Stimulated activated CD4-positive, alpha-beta T cell treated with anti-CD3 and anti-CD28 coated beads, Interleukin-4, amount 100 ng/mL, for 24 hours (primary cell): Measurements from ENCODE around the gene ELF3.
"Not testable (repeated sequence)": the region's sequence is repeated elsewhere in the genome, so short reads cannot be mapped to it uniquely, and the experiment has no call there.

Experiments
- DNase-seq: peaks from one replicate; pipeline ENCODE4 v3.0.0-alpha.2; 2020

Gene ELF3

DNA sequence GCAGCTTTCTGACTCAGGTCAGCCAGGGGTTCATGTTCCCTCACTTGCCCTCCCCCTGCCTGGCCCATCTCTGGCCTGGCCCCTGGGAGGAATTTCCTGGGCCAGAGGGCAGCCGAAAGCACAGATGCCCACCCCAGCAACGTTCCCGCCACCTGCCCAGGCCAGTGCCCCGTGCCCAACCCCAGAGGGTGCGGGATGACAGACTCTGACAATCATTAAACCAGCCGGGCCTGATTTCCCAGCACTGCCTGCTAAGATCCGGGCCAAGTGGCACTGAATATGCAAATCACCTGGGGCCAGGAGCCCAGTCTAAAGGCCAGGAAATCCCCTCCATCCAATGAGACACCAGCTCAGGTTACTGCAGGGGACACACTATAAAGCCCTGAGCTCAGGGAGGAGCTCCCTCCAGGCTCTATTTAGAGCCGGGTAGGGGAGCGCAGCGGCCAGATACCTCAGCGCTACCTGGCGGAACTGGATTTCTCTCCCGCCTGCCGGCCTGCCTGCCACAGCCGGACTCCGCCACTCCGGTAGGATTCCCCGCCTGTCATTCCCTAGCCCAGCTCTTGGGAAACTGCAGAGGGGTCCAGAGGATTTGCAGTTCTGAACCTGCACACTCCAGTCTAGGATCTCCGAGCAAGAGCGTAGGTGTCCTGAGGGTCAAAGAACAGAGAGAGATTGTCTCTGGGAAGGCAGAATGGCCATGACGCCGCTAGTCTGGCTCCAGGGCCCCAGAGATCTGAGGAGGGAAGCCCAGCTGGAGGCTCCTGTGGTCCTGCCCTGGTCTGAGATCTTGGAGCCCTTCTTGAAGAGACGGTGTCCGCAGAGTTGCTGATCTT lies at the start of gene ELF3:
Gene ELF3, plus strand, starts transcription at position 408 of the 836 bp plus-strand sequence. CDS start 550 bp downstream, outside the sequence.
- DNase-seq: no peak

DNA sequence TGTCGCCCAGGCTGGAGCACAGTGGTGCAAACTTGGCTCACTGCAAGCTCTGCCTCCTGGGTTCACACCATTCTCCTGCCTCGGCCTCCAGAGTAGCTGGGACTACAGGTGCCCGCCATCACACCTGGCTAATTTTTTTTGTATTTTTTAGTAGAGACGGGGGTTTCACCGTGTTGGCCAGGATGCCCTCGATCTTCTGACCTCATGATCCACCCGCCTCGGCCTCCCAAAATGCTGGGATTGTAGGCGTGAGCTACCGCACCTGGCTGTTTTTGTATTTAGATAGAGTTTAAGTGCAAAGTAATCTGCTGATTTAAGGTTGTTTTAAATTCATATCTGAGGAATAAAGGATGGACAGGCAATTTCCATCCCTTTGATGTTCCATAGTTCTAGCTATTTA lies 48.0 kb upstream of the ELF3 start:
- DNase-seq: not testable (repeated sequence)

DNA sequence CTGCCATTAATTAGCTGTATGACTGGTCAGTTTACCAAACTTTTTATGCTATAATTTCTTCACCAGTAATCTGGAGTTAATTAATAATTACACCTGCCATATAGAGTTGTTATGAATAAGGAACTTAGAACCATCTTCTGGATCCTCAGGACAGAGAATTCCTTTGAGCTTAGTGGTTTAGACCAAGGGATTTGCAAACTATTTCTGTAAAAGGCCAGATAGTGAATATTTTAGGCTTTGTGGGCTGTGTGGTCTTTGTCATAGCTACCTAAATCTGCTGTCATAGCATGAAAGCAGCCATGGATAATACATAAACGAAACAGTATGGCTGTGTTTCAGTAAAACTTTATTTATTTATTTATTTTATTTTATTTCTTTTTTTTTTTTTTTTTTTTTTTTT lies 46.1 kb upstream of the ELF3 start:
- no peak for DNase-seq

DNA sequence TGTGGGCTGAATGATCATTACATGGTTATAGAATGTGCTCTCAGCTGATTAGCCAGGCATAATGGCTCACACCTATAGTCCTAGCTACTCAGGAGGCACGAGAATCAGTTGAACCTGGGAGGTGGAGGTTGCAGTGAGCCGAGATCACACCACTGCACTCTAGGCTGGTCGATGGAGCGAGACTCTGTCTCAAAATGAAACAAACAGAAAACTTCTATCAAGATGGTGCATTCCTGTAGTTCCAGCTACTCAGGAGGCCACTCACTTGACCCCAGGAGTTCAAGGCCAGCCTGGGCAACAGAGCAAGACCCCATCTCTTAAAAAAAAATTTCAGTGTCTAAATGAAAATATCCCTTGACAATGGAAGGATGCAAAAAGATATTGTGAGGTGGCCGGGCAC lies 44.2 kb upstream of the ELF3 start:
- DNase-seq: no peak

DNA sequence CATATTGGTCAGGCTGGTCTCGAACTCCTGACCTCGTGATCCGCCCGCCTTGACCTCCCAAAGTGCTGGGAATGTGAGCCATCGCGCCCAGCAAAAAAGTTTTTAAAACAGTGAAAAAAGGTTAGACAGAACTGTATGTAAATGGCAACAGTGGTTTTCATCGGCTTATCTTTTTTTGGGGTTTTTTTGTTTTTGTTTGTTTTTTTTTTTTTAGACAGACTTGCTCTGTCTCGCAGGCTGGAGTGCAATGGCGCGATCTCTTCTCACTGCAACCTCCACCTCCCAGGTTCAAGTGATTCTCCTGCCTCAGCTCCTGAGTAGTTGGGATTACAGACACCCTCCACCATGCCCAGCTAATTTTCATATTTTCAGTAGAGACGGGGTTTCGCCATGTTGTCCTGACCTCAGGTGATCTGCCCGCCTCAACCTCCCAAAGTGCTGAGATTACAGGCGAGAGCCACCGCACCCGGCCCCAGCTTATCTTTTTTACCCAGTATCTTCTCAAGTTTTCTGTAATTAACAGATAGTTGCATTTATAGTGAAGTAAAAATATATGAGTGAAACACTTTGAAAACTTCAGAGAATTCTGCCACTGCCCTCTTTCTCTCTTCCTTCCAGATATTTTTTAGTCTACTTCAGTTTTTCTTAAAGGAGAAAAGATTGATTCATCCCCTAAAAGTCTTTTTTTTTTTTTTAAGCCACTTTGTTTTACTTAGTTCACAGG lies 42.0 kb upstream of the ELF3 start:
- no peak for DNase-seq

DNA sequence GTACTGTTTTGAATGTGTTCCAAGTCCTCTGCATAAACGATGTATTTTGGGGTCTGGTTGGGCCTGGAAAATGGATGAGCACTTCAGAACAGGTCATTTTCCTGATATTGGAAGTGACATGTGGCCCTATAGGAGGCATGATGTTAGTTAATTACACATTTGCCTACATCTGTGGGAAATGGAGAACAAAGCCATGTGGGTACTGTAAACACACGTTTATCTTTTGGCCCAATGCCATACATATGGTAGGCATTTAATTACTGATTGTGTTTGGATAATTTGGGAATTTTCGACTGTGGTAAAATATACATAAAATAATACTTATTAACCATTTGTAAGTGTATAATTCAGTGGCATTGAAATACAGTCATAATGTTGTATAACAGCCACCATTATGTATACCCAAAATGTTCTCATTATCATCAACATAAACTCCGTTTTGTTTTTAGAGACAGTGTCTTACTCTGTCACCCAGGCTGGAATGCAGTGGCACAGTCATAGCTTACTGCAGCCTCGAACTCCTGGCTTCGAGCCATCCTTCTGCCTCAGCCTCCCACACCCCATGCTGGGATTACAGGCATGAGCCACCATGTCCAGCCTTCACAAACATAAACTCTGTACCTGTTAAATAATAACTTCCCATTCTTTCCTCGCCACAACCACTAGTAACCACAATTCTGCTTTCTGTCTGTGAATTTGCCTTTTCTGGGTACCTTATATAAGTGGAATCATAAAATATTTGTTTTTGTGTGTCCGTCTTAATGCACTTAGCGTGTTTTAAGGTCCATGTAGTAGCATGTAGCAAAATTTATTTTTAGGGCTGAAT lies 39.8 kb upstream of the ELF3 start:
- DNase-seq: no peak

DNA sequence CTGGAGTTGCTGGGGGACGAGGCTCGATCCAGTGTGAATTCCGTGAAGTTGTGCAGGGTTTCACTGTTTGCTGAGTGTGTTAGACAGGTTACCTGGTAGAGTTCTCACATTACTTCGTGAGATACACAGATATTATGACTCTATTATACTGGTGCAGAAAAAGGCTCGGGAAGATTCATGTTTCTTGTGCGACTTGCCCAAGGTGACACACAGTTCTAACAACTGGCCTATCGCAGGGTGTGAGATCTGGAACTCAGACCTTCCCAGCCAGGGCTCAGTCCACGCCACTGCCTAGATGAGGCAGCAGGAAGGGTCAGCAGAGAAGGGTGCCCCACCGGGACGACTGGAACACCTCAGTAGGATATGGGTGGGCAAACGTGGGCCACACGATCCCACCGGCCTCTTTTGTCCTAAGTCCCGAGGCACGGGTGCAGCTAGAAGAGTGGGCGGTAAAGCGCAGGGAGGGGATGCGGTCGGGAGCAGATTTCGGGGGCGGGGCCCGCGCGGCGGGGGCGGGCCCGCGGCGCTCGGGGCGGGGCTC lies 28.2 kb upstream of the ELF3 start:
- peak; percentile 64 for DNase-seq

DNA sequence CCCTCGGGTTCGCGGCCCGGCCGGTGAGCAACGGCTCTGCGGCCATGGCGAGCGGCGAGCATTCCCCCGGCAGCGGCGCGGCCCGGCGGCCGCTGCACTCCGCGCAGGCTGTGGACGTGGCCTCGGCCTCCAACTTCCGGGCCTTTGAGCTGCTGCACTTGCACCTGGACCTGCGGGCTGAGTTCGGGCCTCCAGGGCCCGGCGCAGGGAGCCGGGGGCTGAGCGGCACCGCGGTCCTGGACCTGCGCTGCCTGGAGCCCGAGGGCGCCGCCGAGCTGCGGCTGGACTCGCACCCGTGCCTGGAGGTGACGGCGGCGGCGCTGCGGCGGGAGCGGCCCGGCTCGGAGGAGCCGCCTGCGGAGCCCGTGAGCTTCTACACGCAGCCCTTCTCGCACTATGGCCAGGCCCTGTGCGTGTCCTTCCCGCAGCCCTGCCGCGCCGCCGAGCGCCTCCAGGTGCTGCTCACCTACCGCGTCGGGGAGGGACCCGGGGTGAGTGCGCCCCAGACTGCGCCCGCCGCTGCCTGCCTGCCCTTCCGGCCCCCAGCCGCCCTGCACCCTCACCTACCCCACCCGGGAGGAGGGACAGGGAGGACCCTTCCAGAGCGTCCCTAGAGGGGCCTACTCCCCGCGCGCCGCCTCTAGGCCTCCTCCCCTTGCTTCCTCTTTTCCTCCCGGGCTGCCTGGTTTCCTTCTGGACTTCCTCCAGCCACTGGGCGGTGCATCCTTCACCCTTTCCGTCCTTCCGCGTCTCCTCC lies 27.6 kb upstream of the ELF3 start, which contains the start of gene RNPEP:
Gene RNPEP, plus strand, starts transcription at position 26 of the 757 bp plus-strand sequence. Its CDS starts 19 bp downstream, at position 45.
- peak; percentile 46 for DNase-seq

DNA sequence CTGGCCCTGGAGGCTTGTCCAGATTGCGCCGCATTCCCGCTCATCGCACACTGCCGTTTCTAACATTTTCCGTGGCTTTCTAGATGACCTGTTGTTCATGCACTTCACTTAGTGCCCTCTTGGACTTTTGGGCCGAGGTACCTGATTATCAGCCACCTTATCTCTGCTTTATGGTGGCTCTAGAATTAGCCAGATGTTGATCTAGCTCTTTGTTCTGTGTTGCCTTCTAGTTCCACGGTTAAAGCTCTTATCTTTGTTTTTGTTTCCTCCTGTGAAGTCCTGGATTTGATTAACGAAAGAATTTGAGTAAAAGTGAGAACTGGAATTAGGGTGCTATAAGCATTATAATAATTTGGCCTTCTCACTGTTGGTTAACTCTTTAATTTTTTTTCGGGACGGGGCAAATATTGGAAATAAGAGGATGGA lies 27.0 kb upstream of the ELF3 start:
- DNase-seq: no peak

DNA sequence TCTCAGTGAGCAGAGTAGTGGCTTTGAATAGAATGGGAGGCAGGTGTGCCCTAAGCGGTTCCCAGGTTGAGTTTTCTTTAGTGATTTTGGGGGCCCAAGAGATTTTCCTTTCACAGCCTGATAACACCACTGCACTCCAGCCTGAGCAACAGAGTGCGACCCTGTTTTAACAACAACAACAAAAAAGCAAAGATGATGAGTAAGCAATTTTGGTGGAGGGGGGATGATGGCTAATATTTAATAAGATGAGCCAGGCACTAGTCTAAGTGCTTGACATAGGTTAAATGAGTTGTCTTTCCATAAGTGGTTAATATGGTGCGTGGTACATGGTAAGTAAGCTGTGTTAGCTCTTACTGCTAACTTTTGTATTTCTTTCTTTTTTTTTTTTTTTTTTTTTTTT lies 25.9 kb upstream of the ELF3 start:
- no peak for DNase-seq

DNA sequence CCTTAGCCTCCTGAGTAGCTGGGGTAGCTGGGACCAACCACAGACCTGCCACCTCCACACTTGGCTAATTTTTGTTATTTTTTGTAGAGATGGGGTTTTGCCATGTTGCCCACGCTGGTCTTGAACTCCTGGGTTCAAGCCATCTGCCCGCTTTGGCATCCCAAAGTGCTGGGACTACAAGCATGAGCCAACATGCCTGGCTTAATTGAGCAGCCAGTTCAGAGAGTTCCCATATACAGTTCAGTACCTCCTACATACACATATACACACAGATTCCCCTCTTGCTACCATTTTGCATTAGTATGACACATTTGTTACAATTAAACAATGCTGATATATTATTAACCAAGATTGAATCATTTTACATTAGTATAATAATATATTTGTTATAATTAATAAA lies 25.0 kb upstream of the ELF3 start:
- no peak for DNase-seq

DNA sequence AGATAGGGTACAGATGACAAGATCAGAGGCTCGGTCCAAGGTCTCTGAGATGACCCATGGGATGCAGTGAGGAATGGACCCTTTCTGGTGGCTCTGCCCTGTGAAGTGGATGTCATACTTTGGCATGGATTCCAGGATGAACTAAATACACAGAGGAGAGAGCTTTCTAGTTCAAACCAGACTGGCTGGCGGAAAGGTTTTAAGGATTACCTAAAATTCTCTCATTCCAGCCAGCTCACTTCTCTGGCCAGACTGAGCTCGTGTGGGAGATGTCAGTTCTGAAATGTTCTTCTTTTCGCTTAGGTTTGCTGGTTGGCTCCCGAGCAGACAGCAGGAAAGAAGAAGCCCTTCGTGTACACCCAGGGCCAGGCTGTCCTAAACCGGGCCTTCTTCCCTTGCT lies 21.8 kb upstream of the ELF3 start:
- DNase-seq: no peak

DNA sequence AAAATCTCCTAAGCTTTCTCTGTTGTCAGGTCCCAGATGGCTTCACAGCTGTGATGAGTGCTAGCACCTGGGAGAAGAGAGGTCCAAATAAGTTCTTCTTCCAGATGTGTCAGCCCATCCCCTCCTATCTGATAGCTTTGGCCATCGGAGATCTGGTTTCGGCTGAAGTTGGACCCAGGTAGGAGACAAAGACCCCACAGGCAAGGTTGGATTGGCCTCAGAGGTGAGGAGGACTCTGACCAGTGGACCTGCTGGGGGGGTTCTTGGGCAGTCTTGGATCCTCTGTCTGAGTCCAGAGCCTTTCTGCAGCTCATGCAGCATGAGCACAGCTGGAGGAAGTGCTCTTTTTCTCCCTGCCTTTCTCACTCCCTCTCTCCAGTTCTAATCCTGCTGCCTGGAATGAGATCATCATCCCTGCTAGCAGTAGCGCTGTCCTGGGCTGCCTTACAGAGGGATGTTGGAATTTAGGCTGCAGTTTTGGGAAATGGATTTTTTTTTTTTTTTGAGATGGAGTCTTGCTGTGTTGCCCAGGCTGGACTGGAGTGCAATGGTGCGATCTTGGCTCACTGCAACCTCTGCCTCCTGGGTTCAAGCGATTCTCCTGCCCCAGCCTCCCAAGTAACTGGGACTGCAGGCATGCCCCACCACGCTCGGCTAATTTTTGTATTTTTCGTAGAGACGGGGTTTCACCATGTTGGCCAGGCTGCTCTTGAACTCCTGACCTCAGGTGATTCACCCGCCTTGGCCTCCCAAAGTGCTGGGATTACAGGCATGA lies 20.8 kb upstream of the ELF3 start:
- no peak for DNase-seq

DNA sequence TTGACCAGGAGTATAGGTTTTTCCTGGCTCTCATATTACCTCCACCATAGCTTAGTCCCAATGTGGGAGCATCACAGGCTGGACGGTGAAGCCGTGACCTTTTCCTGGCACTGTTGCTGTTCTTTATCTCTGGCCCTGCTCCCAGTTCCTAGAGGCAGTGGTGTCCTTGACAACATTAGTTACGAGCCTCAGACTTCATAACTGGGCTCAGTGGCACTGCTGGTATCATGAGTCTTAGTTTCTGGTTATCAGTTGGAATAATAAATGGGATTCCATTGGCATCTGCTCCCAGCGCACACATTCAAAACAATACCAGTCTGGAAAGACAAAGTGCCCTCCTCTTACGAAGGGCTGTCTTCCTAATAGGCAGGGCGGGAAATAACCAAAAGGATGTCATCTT lies 20.0 kb upstream of the ELF3 start:
- no peak for DNase-seq

DNA sequence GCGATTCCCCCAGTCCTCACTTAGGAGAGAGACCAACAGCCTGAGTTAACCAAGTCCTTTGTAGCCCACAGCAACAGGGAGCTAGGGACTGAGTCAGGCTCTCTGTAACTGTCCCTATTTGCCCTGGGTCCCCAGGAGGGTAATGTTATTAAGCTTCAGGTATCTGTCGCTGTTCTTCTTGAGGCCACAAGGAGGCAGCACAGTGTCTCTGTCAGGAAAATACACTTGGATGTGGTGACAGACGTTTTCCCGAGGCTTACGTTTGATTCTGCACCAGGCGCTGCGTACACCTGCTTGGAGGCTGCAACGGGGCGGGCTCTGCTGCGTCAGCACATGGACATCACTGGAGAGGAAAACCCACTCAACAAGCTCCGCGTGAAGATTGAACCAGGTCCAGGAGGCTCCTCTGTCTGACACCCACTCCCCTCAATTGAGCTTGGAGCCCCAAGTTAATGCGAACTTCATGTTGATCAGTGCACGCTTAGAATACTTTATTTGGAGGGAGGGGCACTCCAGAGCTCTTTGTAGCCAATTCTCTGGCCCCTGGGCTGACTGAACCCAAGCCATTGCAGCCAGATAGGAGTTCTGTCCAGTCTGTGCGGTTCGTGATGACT lies 10.7 kb upstream of the ELF3 start:
- peak; percentile 12 for DNase-seq

DNA sequence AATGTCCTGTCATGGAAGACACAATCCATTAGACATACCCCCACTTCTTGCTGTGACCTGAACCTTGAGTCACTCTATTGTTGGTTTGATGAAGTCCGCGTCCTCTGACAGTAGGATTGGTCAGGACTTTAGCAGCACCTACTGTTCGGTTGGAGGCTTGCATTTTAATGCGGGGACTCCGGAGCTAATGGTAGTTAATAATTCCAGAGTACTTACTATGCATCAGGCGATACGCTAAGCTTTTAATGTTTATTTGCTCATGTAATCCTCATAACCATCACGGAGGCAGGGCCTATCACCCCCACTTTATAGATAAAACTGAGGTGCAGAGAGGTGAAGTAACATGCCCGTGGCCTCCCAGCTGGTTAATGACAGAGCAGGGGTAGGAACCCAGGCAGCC lies 7.9 kb upstream of the ELF3 start:
- no peak for DNase-seq

DNA sequence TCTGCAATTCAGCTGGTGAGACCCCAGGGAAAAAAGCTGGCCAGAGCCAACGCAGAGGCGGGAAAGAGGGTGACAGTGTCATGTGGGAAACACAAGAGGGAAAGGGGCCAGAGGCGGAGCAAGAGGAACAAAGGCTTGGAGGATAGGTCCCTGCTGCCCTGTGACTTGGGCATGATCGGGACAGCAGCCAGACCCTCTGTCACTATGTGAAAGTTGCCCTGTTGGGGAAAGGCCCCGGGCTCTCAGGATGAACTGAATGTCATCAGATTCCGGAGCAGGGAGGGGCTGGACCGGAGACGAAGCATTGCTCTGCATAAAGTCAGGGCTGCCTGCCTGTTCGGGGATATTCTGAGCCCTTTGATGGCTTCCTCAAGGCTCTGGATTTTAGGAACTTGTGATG lies 5.7 kb upstream of the ELF3 start:
- DNase-seq: no peak

DNA sequence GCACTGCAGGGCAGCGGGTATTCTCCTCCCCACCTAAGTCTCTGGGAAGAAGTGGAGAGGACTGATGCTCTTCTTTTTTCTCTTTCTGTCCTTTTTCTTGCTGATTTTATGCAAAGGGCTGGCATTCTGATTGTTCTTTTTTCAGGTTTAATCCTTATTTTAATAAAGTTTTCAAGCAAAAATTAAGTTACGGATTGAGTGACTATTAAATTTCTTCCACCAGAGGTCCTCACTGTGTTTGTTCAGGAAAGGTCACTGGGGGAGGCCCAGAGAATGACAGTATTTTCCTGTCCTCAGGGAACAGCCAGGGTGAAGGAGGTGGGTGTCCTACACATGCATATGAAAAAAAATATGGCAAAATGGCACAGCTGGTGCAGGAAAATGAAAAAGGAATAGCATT lies 4.4 kb upstream of the ELF3 start:
- DNase-seq: no peak

DNA sequence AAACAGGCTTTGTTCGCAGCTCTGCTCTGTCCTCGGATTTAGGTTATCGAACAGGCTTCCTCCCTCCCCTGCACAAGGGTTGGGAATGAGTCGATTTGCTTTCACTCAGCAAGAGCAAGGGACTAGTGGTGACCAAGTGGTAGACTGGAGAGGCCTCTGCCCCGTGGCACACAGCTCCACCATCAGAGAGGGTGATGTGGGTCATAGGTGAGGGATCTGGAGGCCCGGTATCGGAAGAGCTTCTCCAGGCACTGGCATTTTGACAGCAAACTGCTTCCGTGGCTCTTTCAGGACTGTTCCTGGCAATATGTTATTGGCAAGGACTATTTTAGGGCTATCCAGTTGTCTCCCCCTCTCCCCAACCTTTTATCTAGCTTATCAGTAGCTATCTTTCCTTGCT lies 3.1 kb upstream of the ELF3 start:
- DNase-seq: no peak

DNA sequence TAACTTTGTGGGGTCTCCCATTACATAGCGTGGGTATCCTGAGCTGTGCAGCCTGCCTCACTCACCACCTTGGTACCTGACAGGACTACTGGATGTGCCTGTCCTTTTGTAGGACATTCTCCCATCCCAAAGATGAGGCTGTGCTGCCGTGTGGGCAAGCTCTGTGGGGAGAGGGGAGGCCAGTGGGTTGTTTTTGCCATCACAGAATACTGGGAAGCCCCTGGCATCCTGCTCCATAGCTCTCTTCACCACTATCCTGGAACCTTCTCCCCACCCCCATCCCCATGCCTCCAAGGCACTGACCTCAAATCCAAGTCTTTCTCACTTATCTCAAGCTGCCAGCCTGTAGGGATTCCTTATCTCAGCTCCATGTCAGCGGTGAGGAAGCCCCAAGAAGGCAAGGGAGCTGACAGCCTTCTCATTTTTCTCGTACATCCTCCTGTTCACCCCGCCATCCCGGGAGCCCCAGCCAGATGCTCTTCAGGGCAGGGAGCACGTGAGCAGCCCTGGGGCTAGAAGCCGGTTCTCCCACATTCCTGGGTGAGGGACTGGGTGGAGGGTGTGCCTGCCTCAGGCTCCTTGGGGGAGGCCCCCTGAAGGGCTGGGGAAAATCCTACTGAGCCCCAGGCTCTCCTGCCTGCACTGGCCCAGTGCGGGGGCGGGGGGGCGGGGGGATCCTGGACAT lies 2.4 kb upstream of the ELF3 start:
- no peak for DNase-seq
